MM.1S (cell line): ENCODE data around the gene MYH3.

Source experiments
- DNase-seq: peaks from one replicate; pipeline ENCODE4 v3.0.0-alpha.2; 2015
- H2AFZ ChIP-seq: fragments of 300-600 bp; sonication (generic); 2 replicates; pipeline ENCODE4 v1.6.0; 2016; ENCODE audit warnings: antibody characterized with exemption, low read length
- H3F3A ChIP-seq: fragments of 300-600 bp; sonication (generic); 2 replicates; pipeline ENCODE4 v1.6.1; 2016; ENCODE audit warnings: mild to moderate bottlenecking, antibody characterized with exemption, low read length, moderate library complexity, mixed read lengths; ENCODE audit not compliant: insufficient read depth
- H3K27ac ChIP-seq: fragments of 300-600 bp; sonication (generic); 2 replicates; pipeline ENCODE4 v1.5.1; 2016; ENCODE audit warnings: mild to moderate bottlenecking, low read length
- H3K27me3 ChIP-seq: fragments of 300-600 bp; sonication (generic); replicated peaks from 2 replicates; pipeline ENCODE4 v1.6.0; 2016; ENCODE audit warnings: low read length; ENCODE audit not compliant: insufficient read depth
- H3K36me3 ChIP-seq: fragments of 300-600 bp; sonication (generic); replicated peaks from 2 replicates; pipeline ENCODE4 v1.6.1; 2016; ENCODE audit warnings: mild to moderate bottlenecking, low read length, mixed read lengths; ENCODE audit not compliant: insufficient read depth
- H3K4me1 ChIP-seq: fragments of 300-600 bp; sonication (generic); 2 replicates; pipeline ENCODE4 v1.6.1; 2016; ENCODE audit warnings: low read length, mixed read lengths
- H3K4me2 ChIP-seq: fragments of 300-600 bp; sonication (generic); 2 replicates; pipeline ENCODE4 v1.6.0; 2016; ENCODE audit warnings: low read depth, low read length
- H3K4me3 ChIP-seq: fragments of 300-600 bp; sonication (generic); 2 replicates; pipeline ENCODE4 v1.5.1; 2016; ENCODE audit warnings: low read length, mixed read lengths
- H3K79me2 ChIP-seq: fragments of 300-600 bp; sonication (generic); 2 replicates; pipeline ENCODE4 v1.6.1; 2016; ENCODE audit warnings: mixed run types, low read length, mixed read lengths
- H3K9ac ChIP-seq: fragments of 300-600 bp; sonication (generic); 2 replicates; pipeline ENCODE4 v1.6.1; 2016; ENCODE audit warnings: low read length, mixed read lengths
- H3K9me2 ChIP-seq: fragments of 300-600 bp; sonication (generic); replicated peaks from 2 replicates; pipeline ENCODE4 v1.6.1; 2016; ENCODE audit warnings: mild to moderate bottlenecking, low read length, mixed read lengths; ENCODE audit not compliant: insufficient read depth
- H3K9me3 ChIP-seq: fragments of 300-600 bp; sonication (generic); replicated peaks from 2 replicates; pipeline ENCODE4 v1.6.1; 2016; ENCODE audit warnings: mild to moderate bottlenecking, low read length, mixed read lengths; ENCODE audit not compliant: insufficient read depth
- H4K20me1 ChIP-seq: fragments of 300-600 bp; sonication (generic); 2 replicates; pipeline ENCODE4 v1.6.1; 2016; ENCODE audit warnings: mild to moderate bottlenecking, low read length, moderate library complexity, mixed read lengths; ENCODE audit not compliant: insufficient read depth
- CTCF ChIP-seq: fragments of 300-600 bp; sonication (generic); IDR thresholded peaks from 2 replicates; pipeline ENCODE4 v1.5.1; 2016; ENCODE audit warnings: antibody characterized with exemption, low read length, mixed read lengths
- EZH2 ChIP-seq: fragments of 300-600 bp; sonication (generic); optimal IDR thresholded peaks from 2 replicates; pipeline ENCODE3; 2017; ENCODE audit warnings: low read depth, mild to moderate bottlenecking, antibody characterized with exemption, low read length, mixed read lengths
- EZH2phosphoT487 ChIP-seq: fragments of 300-600 bp; sonication (generic); IDR thresholded peaks from 2 replicates; pipeline ENCODE4 v1.6.1; 2018; ENCODE audit warnings: antibody characterized with exemption, low read length

The MYH3 gene

GRCh38 chr17:10610884-10611283 lies 46.2 kb downstream of the MYH3 start:
- Histone ChIP-seq H3K4me2 (no peak overlapping the region), H2AFZ (no peak overlapping the region), H3K79me2 (no peaks in the 10 kb centered on the region), H3K9me2 (no peaks in the 10 kb centered on the region), H3K27me3 (no peaks in the 10 kb centered on the region), H3K9me3 (no peaks in the 10 kb centered on the region), H3F3A (no peaks in the 10 kb centered on the region), H4K20me1 (no peaks in the 10 kb centered on the region), H3K9ac (no peak overlapping the region), H3K36me3 (no peaks in the 10 kb centered on the region), H3K4me1 (no peaks in the 10 kb centered on the region), H3K27ac (no peak overlapping the region), H3K4me3 (no peak overlapping the region)
- TF ChIP-seq EZH2 (no peak), CTCF (no peak), EZH2phosphoT487 (no peak)
- no peak for DNase-seq

GRCh38 chr17:10608244-10608643 lies 48.9 kb downstream of the MYH3 start:
- Histone ChIP-seq H3K79me2 (no peaks in the 10 kb centered on the region), H4K20me1 (no peaks in the 10 kb centered on the region), H3K4me1 (no peaks in the 10 kb centered on the region), H3K27me3 (no peaks in the 10 kb centered on the region), H3K9me2 (no peaks in the 10 kb centered on the region), H3K9ac (no peak overlapping the region), H3K36me3 (no peaks in the 10 kb centered on the region), H3K27ac (no peak overlapping the region), H3K4me2 (no peak overlapping the region), H3K4me3 (no peak overlapping the region), H3F3A (no peaks in the 10 kb centered on the region), H3K9me3 (no peaks in the 10 kb centered on the region), H2AFZ (no peak overlapping the region)
- no peak for TF ChIP-seq EZH2phosphoT487
- no peak for TF ChIP-seq EZH2
- no peak for TF ChIP-seq CTCF
- DNase-seq: no peak

- Histone ChIP-seq H4K20me1 (no peaks in the 10 kb centered on the region), H3K9me3 (no peaks in the 10 kb centered on the region), H3K79me2 (no peaks in the 10 kb centered on the region), H3K4me2 (no peak overlapping the region), H3K4me1 (no peaks in the 10 kb centered on the region), H3K9ac (no peak overlapping the region), H3K27ac (no peak overlapping the region), H3K36me3 (no peaks in the 10 kb centered on the region), H3K27me3 (no peaks in the 10 kb centered on the region), H2AFZ (no peak overlapping the region), H3K4me3 (no peak overlapping the region), H3F3A (no peaks in the 10 kb centered on the region), H3K9me2 (no peaks in the 10 kb centered on the region)
- TF ChIP-seq CTCF: no peak
- DNase-seq: no peak
These were observed 51.0 kb downstream of the MYH3 start for GRCh38 chr17:10606110-10606509.
